ENCODE results near the gene FXYD2.

DNA sequence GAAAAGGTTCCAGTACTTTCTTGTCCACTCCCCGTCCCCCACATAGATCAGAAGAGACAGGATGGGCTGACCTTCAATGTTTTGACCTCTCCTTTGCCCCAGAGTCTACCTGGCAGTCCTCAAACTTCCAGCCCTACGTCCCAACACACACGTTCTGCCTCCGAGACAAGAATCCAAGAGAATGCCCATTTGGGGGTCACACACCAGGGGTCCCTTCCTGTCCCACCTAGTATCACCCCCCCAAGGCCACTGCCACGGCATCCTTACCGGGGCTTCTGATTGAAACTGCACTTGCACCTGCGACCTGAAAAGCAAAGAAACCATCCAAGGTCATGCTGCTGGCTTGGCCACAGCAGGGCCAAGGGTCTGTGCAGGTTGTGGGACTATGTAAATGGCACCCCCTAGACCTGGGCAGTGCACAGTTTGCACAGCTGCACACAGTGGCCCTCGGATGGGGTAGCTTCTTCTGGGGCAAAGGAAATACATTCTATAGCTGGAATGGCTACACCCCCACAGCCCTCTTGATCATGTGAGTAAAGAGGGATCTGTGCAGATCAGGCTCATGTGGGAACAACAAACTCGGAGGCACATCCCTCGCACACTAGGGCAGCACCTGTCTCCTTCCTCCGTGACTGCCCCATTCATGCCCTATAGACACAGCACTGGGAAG is 16.5 kb upstream of the FXYD2 start:
- TF ChIP-seq CTCF (IDR thresholded peaks at IDR 0.05) (no peak), POLR2A (IDR thresholded peaks at IDR 0.05) (no peak)

Measured in suprapubic skin (tissue), 3 donors.